HEK293T (cell line): Measurements from ENCODE around the gene MYCBPAP.

Experiments
- CTCF ChIA-PET: fragments of 350-600 bp; formaldehyde crosslinking; extraction: SDS; loops from one replicate; lab custom pipeline; 2021; ENCODE audit warnings: antibody characterized with exemption, inconsistent platforms; lab: Yijun Ruan, JAX
- POLR2A ChIA-PET: fragments of 350-600 bp; formaldehyde crosslinking; extraction: SDS; loops from one replicate; lab custom pipeline; 2020; ENCODE audit warnings: antibody characterized with exemption, inconsistent platforms; lab: Yijun Ruan, JAX
- DNase-seq: peaks from one replicate; pipeline ENCODE4 v3.0.0; 2012; ENCODE audit warnings: mixed read lengths; ENCODE audit errors: extremely low spot score
- ARNT ChIP-seq: fragments of 450-650 bp; IDR thresholded peaks from 2 replicates; pipeline ENCODE4 v1.6.1; 2017; ENCODE audit warnings: mild to moderate bottlenecking
- BHLHE40 ChIP-seq: fragments of 450-650 bp; IDR thresholded peaks from 2 replicates; pipeline ENCODE4 v1.6.1; 2016; ENCODE audit warnings: mild to moderate bottlenecking, moderate library complexity, borderline replicate concordance
- CTBP1 ChIP-seq: fragments of 450-650 bp; IDR thresholded peaks from 2 replicates; pipeline ENCODE4 v1.6.1; 2016; ENCODE audit warnings: borderline replicate concordance
- ELF4 ChIP-seq: fragments of 450-650 bp; IDR thresholded peaks from 2 replicates; pipeline ENCODE4 v1.6.1; 2017; ENCODE audit warnings: antibody characterized with exemption
- FOXA1 ChIP-seq: fragments of 450-650 bp; IDR thresholded peaks from 2 replicates; pipeline ENCODE4 v1.6.1; 2016; ENCODE audit warnings: mild to moderate bottlenecking
- FOXK2 ChIP-seq: fragments of 450-650 bp; IDR thresholded peaks from 2 replicates; pipeline ENCODE4 v1.6.1; 2016; ENCODE audit warnings: mild to moderate bottlenecking
- FOXM1 ChIP-seq: fragments of 450-650 bp; IDR thresholded peaks from 2 replicates; pipeline ENCODE4 v1.6.1; 2017; ENCODE audit warnings: mild to moderate bottlenecking, borderline replicate concordance
- HDGF ChIP-seq: fragments of 450-650 bp; IDR thresholded peaks from 2 replicates; pipeline ENCODE4 v1.6.1; 2017; ENCODE audit warnings: antibody characterized with exemption, borderline replicate concordance
- L3MBTL2 ChIP-seq: fragments of 450-650 bp; conservative IDR thresholded peaks from 2 replicates; pipeline ENCODE4 v1.6.1; 2016; ENCODE audit warnings: mild to moderate bottlenecking
- LEF1 ChIP-seq: fragments of 450-650 bp; IDR thresholded peaks from 2 replicates; pipeline ENCODE4 v1.6.1; 2017; ENCODE audit warnings: mild to moderate bottlenecking, borderline replicate concordance
- NFRKB ChIP-seq: fragments of 450-650 bp; IDR thresholded peaks from 2 replicates; pipeline ENCODE4 v1.6.1; 2016; ENCODE audit warnings: mild to moderate bottlenecking, moderate library complexity
- SP1 ChIP-seq: fragments of 450-650 bp; IDR thresholded peaks from 2 replicates; pipeline ENCODE4 v1.6.1; 2017
- SUZ12 ChIP-seq: fragments of 450-650 bp; IDR thresholded peaks from 2 replicates; pipeline ENCODE4 v1.6.1; 2016; ENCODE audit warnings: mild to moderate bottlenecking
- TARDBP ChIP-seq: fragments of 450-650 bp; IDR thresholded peaks from 2 replicates; pipeline ENCODE4 v1.6.1; 2016
- ZNF384 ChIP-seq: fragments of 450-650 bp; IDR thresholded peaks from 2 replicates; pipeline ENCODE4 v1.6.1; 2016
- TF ChIP-seq, protein P1 (sequence below): fragments of 450-650 bp; IDR thresholded peaks from 2 replicates; pipeline ENCODE4 v1.6.1; 2016

Gene MYCBPAP

DNA sequence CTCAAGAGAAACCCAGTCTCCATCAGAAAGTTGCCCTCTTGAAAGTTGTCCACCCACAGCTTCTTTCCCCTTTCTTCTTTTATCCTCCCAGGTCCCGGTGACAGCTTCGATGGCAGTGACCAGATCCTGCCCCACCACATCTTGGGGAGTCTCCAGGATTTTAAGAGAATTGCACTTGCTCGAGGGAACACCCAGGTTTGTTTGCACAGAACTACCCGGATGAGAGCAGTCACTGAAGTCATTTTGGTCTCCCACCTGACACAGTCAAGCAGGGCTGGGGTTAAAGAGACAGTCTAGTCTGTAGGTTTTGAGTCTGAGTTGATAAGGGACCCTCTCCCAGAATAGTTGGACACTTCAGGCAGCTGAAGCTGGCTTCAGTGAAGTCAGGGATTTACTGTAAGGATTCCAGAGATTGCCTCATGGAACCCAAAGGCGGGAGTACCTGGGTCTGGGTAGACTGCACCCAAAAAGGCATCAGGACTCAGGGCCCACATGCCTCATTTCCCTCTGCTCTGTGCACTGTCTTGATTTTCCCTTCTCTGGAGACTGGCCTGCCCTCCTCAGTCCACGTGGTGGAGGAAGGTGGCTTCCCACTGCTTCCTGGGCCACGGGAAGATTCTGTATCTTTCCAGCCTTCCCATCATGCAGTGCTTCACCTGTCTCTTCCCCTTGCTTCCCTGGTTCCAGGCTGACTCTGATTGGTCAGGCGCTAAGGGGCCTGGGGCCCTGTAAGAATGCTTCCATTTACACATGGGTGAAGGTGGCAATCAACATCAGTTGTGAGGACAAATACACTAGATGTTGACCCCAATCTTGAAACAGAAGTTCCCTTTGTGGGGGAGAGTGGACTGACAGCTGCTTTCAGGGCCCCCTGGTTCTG lies 9.5 kb downstream of the MYCBPAP start:
- CTCF ChIA-PET = interaction anchor here (1.0 kb wide), 2 partner anchors 34 to 38 kb away, joined by 3 read pairs; no protein-coding TSS in a partner anchor
- POLR2A ChIA-PET = no interaction called here

DNA sequence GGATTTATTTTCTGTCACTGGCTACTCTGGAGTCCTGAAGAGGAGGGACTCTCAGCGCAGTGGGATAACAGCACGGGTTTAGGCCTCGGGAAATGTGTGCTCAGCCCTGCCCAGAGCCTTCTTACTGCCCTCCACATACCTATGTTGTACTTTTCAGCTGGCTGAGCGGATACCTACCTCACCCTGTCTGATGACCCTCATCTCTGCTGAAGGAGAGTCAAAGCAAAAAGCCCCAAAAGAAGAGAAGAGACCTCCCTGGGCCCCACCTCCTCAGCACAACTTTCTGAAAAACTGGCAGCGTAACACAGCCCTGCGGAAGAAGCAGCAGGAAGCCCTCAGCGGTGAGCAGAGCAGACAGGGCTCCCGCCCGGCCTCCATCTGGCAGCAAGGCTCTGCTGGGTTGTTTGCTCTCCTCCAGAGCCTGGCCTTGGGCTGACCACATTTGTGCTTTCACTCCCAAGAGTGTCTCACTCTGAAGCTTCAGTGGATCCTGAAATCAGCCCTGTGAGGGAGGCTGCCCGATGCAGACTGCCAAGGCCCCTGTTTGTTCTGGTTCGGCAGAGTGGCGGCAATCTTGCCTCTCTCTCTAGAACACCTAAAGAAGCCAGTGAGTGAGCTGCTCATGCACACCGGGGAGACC lies 10.3 kb downstream of the MYCBPAP start:
- ChIA-PET POLR2A (interaction anchor here (1.4 kb wide), 1 partner anchor 23 kb away, joined by 5 read pairs; no protein-coding TSS in a partner anchor), CTCF (no interaction called here)
- DNase-seq = no peak
- TF ChIP-seq CTBP1 = no peak
- TF ChIP-seq FOXA1 = no peak
- TF ChIP-seq BHLHE40 = no peak
- no peak for TF ChIP-seq SP1
- TF ChIP-seq TARDBP = no peak
- no peak for TF ChIP-seq ZNF384
- no peak for TF ChIP-seq ARNT
- no peak for TF ChIP-seq FOXM1
- no peak for TF ChIP-seq NFRKB
- no peak for TF ChIP-seq SUZ12
- no peak for TF ChIP-seq LEF1
- TF ChIP-seq, protein P1, sequence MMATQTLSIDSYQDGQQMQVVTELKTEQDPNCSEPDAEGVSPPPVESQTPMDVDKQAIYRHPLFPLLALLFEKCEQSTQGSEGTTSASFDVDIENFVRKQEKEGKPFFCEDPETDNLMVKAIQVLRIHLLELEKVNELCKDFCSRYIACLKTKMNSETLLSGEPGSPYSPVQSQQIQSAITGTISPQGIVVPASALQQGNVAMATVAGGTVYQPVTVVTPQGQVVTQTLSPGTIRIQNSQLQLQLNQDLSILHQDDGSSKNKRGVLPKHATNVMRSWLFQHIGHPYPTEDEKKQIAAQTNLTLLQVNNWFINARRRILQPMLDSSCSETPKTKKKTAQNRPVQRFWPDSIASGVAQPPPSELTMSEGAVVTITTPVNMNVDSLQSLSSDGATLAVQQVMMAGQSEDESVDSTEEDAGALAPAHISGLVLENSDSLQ = no peak
- no peak for TF ChIP-seq ELF4
- TF ChIP-seq L3MBTL2 = no peak

More for the DNA sequence above, 9.5 kb downstream of the MYCBPAP start:
- TF ChIP-seq, protein P1 = no peak
- TF ChIP-seq ARNT (no peak), FOXM1 (no peak), SUZ12 (no peak), FOXK2 (no peak), NFRKB (no peak), ZNF384 (no peak), LEF1 (no peak), BHLHE40 (no peak), HDGF (no peak), SP1 (no peak), L3MBTL2 (no peak; the same call in 1 of the 2 replicates), CTBP1 (no peak), TARDBP (no peak), ELF4 (no peak), FOXA1 (no peak)
- DNase-seq = no peak

DNA sequence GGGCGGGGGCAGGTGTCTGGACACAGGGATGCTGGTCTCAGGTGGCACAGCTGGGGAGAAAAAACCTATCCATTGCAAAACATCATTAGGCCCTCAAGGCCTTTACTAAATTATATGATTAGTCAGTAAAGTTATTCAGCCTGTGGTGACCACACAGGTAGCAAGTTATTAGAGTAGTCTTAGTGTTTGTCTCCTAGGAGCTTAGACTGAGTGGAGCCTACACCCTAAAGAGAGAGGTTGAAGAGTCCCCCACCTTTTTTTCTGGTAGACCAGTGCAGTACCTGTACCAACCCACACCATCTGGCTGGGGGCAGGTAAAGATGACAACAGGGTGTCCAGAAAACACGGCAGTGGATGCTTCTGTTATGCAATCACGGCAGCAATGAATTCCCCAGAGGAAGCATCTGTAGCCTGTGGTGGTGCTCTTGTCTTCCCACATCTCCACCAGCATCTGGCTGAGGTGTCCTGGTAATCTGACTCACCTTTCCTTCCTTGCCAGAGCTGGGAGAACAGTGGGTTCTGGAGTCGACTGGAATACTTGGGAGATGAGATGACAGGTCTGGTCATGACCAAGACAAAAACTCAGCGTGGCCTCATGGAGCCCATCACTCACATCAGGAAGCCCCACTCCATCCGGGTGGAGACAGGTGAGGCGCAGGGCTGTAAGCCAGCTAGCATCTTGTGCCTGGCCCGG lies 11.0 kb downstream of the MYCBPAP start:
- ChIA-PET CTCF (no interaction called here), POLR2A (interaction anchor here (1.4 kb wide), 1 partner anchor 23 kb away, joined by 5 read pairs; no protein-coding TSS in a partner anchor)
- no peak for DNase-seq
- TF ChIP-seq, protein P1 = no peak
- TF ChIP-seq ZNF384 (no peak), FOXK2 (no peak), ELF4 (no peak), FOXM1 (no peak), BHLHE40 (no peak), SP1 (no peak), SUZ12 (no peak), FOXA1 (no peak), ARNT (no peak), CTBP1 (no peak), TARDBP (no peak), HDGF (no peak), L3MBTL2 (no peak), NFRKB (no peak), LEF1 (no peak)

DNA sequence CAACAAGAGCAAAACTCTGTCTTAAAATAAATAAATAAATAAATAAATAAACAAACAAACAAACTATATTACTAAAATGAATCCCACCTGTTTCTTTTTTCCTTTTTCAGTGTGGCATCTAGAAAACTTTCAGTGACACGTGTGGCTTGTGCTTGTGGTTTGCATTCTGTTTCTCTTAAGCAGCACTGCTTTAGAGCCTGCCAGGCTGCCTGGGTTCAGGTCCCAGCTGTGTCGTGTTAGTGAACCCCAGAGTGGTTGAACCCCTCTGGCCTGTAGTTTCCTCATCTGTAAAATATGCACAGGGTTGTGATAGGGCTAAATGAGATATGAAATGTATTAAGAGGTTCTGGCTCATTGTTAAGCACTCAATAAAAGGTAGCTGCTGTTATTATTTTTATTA lies 12.2 kb downstream of the MYCBPAP start:
- no peak for DNase-seq
- CTCF ChIA-PET = interaction anchor here (1.5 kb wide), 1 partner anchor 19 kb away, joined by 9 read pairs; no protein-coding TSS in a partner anchor
- POLR2A ChIA-PET = interaction anchor here (0.5 kb wide), 1 partner anchor 66 kb away, joined by 3 read pairs; no protein-coding TSS in a partner anchor
- TF ChIP-seq FOXA1 (no peak), HDGF (no peak), ELF4 (no peak), BHLHE40 (no peak), FOXK2 (no peak), ARNT (no peak), SUZ12 (no peak), TARDBP (no peak), FOXM1 (no peak), ZNF384 (no peak)
